Activated CD4-positive, CD25-positive, alpha-beta regulatory T cell treated with anti-CD3 and anti-CD28 coated beads, Interleukin-2, amount 50 U/mL, for 72 hours (primary cell): ENCODE measurements around the gene PKHD1.
A peak's percentile ranks its signal among the peaks of the same experiment; 100 is the strongest.
"Not testable (repeated sequence)": the region's sequence is repeated elsewhere in the genome, so short reads cannot be mapped to it uniquely, and the experiment has no call there.

Experiments used
- DNase-seq: peaks from one replicate; pipeline ENCODE4 v3.0.0; 2021

Gene PKHD1

DNA sequence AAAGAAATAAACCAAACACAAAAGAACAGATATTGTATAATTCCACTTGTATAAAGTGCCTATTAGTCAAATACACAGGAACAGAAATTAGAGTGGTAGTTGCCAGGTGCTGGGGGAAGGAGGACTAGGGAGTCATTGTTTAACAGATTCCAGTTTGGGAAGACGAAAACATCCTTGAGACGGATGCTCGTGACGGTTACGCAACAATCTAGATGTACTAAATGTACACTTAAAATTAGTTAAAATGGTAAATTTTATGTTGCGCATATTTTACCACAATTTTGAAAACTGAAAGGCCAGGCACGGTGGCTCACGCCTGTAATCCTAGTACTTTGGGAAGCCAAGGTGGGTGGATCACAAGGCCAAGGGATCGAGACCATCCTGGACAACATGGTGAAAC lies 111.0 kb downstream of the PKHD1 start:
- DNase-seq: no peak

DNA sequence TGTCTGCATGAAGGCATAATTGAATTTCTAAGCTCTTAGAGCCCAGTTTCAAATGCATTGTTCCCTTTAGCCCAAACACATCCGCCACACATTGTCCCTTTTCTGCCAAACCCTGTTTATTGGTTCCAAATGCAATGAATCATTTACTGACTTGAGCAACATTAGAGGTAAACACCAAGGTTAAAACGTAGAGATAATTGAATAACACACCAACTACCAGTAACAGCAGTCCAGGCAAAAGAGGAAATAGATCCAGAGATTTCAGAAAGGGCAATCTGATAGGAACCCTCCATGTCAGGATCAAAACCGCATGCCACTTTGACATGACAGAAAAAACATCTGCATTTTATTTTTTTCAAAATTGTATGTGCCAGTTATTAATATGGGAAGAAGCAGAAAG lies 114.8 kb downstream of the PKHD1 start:
- DNase-seq: no peak

DNA sequence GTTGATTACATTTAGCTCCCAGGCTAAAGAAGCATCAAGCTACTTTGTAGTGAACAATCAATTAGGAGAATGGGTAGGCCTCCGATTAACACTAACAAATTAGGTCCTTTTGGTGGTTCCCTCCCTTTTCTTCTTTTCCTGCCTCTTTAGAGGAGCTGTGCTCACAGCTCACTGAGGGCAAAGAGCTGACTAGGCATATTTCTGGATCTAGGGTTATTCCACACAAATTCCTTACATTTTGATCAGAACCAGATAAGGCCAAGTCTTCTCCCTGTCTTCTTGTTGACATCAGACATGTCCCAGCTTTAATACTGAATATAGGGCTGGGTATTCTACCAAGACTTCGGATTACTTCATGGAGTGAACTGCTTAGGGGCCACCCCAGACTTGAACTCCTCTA lies 119.1 kb downstream of the PKHD1 start:
- no peak for DNase-seq

DNA sequence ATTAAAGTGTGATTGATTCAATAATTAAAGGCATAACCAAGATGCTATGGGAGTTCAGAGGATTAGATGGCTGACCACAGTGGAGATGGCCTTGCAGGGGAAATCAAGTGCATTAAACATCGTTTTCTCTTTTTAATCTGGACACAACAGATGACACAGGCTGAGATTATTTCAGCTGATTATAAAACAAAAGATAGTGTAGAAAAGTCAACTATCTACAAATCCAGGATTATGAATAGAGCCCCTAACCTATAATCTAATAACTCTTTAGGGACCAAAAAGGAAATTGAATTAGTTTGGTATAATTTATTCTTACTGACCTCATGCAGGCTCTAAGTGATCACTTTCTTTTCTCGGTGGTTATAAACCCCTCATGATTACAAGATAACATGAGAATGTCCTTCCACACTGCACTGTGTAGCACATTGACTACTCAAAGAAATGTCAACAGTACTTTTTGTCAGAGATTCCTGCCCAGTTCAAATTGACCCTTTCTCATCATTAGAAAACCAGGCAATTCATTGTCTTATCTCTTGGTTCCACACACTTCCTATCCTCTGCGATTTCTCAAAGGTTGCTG lies 122.1 kb downstream of the PKHD1 start:
- DNase-seq: no peak

DNA sequence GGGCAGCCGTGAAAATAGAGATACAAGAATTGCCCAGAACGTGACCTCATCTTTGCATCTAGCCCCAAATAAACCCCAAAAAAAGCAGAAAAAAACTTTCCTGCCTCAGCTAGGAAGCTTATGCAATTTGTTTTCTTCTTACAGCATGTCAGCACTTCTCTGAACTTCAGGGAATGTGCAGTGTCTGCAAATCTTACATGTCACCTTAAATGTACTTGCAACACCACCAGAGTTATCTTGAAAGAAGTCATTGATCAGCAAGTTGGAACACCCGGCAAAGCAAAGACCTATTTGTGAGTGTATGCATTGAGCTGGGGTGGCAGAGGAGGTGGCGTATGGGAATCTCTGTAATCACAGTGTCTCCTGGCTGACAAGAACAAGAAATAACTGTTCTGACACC lies 123.4 kb downstream of the PKHD1 start:
- DNase-seq: no peak

DNA sequence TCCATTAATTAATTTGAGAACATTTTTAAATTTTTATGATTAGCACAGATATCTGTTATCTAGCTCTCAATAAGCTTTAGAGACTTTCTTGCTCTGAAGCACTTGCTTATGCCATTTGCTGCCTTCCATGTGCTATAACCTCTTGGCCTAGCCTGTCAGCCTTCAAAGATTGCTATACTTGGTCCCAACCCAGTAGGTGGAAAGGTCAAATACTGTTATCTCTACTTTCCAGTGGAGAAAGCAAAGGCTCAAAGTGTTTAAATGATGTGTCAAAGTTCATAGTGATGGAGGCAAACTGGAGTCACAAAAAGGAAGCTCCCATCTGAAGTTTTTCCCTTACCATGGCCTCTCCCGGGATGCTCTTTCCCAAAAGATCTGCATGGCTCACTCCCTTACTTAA lies 125.1 kb downstream of the PKHD1 start:
- no peak for DNase-seq

DNA sequence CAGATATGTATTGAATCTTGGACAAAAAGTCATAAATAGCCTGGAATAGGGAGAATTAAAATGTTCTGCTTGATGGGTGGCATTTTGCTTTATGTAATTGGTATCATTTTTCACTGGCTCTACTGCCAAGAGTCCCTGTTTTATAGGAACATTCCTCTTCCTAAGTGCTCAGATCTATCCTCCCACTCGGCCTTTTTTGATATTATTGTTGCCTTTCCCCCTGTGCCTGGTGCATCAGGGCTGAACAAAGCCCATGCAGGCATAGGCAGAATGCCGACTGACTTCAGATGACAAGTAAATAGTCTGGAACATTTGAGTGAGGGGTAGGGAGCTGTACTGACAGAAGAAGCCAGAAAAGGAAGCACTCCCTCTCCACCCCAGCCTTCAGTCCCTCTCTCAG lies 127.0 kb downstream of the PKHD1 start:
- no peak for DNase-seq

DNA sequence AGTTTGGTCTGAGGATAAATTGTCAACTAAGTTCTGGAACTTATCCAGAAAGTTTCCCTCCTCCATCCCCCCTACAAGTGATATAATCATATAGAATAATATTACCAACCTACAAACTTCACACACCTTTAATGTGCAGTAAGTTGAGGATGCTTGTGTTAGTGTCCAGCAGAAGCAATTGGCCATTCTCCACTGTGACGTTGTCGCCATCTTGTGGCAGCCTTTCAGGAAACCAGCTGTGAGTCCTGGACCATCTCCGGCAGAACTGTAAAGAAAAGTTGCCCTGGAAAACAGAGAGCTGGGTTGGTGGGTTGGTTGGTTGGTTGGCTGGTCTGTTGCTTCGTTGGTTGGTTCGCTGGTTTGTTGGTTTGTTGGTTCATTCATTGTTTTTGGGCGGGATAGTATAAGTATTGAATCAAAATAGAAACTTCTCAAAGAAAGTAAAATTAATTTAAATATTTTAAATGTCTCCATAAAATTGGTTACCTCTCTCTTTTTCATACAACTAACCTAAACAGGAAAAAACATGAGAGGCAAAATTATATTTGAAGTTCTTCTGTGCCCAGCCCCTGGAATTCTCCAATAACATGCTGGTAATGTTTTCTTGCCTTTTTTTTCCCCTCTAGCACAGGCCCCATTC lies 127.5 kb downstream of the PKHD1 start:
- DNase-seq: peak; percentile 37

DNA sequence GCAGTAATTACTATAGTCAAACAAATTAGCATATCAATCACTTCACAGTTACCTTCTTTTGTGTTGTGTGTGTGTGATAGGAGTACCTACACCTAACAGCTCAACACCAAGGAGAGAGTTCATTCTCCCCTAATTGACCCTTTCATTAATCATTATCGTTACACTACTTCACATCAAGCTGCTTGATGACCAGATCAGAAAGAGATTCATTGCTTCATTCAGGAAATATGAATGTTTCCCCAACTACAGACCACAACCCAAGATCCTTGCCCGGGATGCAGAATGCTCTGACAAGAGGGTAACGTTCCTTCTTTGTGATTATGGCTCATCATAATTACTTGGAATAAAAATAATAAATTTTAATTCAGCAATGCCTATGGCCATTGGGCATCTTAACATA lies 132.7 kb downstream of the PKHD1 start:
- no peak for DNase-seq

DNA sequence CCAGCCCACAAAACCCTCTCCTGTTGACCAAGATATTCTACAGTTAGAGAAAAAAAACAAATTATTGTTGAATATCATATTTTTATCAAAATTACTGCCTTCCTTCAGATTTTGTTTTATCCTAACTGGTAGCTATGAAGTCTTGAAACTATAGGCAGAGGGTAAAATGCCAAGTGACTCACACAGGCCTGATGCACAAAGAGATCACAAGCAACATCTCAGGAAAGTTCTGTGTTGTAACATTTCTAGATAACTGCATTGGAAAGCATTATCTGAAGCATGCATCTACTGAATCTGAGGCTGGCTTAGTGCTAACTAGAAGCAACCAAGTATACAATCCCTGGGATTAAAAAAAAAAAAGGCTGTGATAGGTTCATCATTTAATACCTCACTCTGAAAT lies 134.2 kb downstream of the PKHD1 start:
- DNase-seq: no peak

DNA sequence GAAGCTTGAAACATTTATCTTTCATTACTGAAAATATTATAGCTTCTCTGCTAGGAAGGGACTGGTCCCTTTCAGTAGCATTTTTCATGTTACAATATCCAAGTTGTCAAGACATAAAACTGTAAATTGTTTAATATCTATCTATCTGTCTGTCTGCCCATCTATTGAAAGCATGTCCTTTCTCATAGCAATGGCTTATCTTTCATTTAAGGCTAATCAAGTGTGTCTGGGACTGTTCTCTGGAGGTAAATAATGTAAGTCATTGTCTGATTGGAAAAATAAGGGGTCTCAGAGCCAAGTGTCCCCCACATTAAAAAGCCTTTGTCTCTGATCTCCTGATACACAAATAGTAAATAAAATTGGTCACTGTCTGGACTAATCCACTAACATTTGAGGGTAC lies 135.5 kb downstream of the PKHD1 start:
- DNase-seq: no peak

DNA sequence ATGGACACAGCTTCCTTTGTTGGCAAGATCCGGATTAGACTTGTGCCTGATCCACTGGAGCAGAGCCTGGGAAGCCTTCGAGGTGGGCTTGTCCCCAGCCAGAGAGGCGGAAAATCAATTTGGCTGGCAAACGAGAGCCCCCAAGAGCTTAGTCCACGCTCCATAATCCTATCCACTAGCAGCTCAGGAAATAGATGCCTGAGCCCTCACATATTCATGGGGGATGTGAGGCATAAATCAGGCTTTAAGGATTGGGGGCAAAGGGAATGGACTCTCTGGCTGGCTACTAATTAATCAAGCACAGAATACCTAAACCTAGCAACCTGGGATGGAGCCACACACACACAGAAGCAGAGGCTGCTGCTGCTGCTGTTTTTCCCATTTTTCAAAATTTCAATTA lies 137.9 kb downstream of the PKHD1 start:
- no peak for DNase-seq

DNA sequence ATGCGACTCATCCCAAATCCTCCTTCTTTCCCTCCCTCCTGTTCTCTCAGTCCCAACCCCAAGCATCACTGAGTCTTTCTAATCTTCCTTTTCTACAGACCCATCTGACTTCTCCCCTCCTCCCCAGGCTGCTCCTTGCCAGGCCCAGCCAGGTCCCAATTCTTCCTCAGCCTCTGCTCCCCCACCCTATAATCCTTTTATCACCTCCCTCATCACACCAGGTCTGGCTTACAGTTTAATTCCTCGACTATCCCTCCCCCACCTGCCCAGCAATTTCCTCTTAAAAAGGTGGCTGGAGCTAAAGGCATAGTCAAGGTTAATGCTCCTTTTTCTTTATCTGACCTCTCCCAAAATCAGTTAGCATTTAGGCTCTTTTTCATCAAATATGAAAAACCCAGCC lies 147.7 kb downstream of the PKHD1 start:
- not testable (repeated sequence) for DNase-seq

DNA sequence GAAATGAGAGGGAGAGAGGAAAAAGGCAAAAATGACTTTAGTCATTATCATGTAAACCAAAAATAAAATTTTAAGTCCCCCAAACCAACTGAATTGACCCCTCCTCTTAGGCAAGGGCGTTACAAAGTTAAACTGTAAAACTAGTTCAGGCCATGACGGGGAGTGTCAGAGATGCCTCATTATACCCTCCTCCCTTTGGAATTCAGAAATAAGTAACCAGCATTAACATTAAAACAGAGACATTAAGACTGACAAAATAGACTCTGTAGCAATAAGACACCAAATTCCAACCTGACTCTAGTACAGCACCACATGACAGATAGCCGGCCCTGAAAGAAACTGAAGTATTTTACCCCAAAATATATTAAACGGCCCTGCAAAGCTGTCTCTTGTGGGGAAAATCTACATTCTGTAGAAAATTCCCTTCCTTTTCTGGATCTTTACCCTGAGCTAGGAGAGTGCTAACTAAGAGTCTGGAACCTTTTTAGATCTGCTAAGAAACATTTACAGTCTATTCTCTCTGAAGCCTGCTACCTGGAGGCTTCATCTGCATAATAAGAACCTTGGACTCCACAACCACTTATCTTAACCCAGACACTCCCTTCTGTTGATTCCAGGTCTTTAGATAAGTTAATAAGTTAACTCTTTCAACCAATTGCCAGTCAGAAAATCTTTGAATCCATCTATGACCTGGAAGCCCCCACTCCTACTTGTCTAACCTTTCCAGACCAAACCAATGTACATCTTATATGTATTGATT lies 150.7 kb downstream of the PKHD1 start:
- DNase-seq: no peak

DNA sequence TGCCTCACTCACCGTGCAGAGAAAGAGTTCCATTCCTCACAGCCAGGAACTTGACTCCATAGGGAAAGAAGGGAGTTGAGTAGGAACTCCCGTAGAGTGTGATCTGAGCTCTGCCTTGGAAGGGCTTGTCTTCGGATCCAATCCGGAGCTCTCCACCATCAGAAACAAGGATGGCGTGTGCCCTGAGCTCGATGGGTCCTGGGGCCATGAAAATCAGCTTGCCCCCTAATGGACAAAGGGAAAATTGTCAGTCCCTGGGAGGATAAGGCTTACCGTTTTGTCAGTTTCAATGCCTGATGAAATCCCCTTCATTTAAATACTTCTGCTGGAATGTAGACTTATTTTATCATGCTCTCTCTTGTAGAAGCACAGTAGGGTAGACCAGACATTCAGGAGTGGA lies 153.3 kb downstream of the PKHD1 start:
- DNase-seq: no peak

DNA sequence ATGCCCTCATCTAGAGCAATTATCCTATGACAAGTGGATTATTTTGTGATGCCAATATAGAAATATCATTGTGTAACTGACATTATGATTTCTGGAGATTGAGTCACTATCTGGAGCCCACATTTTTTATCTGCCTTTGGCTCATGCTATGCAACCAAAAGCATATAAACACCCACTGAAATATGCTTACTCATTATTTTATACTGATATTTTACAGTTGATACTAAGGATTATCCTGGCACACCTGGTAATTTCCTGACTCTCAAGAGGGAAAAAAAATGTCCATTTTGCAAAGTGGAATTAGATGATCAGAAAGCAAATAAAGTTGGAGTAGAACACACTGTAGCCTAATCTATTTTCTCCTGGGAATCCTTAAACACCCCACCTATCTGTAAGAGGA lies 154.5 kb downstream of the PKHD1 start:
- DNase-seq: no peak

DNA sequence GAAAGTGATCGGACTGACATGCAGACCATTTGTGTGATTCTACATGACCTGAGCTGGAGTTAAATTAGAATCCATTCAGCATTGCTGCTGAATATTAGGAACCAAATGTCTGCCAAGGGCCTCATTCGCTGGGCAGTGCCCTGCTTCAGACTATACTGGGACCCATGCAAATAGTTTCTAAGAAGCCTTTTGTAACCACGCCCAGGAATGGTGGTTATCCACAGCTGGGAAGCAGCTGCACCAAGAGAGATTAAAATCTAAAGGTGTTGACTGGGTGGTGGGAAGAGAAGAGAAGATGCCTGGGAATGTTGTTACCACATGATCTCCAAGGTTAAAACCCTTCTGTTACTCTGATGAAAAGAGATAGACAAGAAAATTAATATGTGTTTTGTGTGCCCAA lies 156.8 kb downstream of the PKHD1 start:
- no peak for DNase-seq

DNA sequence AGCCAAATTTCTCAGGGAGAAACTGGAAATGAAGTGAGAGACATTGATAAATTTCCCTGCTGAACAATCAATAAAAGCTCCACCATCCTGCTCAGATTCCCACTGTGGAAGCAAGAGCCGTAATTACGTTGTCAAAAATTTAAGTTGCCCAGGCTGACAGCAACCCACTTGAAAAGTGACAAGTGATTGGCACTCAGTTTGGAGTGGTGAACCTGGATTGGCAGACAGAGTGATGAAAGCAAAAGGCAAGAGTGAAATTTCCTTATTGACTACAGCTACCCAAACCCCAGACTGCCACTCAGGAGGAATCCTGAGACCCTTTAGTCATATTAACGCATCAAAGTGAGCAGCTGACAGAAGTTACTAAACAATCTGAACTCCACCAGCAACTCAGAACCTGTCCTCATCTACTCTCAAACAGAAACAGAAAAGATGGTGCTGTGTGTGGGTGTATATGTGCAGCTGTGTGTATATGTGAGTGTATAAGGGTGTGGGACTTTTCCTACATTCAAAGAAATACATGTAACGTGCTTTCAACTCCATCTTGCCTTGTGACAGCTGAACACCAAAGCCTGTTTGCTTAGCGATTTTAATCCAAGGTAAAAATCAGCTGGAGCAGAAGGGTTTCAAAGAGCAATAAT lies 157.4 kb downstream of the PKHD1 start:
- DNase-seq: no peak

DNA sequence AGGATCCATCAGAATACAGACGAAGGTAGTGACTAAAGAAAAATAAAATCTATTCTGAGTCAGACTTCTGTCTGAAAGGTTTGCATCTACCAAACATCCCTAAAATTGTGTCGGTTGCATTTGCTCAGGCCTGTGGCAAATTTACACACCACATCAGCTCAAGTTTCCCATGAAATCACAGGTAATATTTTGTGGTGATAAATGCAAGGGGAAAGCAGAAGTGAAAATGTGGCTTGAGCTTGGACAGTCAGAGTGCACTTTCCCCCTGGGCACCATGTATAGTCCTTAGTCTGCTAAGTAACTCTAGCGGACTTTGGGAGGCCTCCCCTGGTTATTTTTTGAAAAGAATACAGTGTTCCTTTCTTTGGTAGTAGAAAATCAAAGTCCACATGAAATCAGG lies 159.1 kb downstream of the PKHD1 start:
- DNase-seq: no peak

DNA sequence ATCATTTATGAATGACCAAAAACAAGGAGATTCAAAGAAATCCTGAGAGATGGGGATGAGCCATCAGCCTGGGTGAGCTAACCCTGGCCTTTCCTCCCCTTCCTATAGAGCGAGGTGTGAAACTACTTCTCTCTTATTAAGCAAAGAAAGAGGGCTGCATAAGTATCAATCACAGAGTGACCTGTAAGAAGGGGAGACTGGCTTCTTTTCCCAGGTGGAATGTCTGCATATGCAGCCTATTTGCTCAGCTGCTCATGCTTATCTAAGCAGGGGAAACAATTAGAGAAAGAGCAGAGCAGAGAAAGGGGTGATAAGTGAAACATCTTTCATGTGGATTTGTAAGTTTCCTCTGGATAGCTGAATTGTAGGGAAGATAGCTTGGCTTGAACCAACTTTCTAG lies 160.0 kb downstream of the PKHD1 start:
- no peak for DNase-seq

DNA sequence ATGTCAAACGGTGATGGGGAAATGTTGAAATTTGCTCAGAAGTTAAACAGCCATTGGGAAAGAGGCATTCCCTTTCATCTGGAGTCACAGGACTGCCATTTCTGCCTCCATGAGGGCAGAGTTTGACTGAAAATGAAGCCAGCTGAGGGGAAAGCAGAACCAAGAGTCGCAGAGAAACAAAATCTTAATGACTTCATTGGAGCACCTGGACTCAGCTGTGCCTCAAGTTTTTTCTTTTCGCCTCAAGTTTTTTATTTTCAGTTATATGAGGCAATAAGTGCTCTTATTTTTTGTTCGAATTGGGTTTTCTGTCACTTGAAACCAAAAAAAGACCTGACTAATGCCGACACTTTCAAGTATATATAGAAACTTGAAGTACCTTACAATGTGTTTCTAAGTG lies 161.3 kb downstream of the PKHD1 start:
- no peak for DNase-seq

DNA sequence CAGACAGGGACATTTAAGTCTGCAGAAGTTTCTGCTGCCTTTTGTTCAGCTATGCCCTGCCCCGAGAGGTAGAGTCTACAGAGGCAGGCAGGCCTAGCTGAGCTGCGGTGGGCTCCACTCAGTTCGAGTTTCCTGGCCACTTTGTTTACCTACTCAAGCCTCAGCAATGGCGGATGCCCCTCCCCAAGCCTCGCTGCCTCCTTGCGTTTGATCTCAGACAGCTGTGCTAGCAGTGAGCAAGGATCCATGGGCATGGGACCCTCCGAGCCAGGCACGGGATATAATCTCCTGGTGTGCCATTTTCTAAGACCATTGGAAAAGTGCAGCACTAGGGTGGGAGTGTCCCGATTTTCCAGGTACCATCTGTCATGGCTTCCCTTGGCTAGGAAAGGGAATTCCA lies 164.9 kb downstream of the PKHD1 start:
- DNase-seq: not testable (repeated sequence)

DNA sequence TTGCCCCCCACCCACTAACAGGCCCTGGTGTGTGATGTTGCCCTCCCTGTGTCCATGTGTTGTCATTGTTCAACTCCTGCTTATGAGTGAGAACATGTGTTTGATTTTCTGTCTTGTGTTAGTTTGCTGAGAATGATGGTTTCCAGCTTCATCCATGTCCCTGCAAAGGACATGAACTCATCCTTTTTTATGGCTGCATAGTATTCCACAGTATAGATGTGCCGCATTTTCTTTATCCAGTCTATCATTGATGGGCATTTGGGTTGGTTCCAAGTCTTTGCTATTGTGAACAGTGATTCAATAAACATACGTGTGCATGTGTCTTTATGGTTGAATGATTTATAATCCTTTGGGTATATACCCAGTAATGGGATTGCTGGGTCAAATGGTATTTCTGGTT lies 169.1 kb downstream of the PKHD1 start:
- DNase-seq: not testable (repeated sequence)

DNA sequence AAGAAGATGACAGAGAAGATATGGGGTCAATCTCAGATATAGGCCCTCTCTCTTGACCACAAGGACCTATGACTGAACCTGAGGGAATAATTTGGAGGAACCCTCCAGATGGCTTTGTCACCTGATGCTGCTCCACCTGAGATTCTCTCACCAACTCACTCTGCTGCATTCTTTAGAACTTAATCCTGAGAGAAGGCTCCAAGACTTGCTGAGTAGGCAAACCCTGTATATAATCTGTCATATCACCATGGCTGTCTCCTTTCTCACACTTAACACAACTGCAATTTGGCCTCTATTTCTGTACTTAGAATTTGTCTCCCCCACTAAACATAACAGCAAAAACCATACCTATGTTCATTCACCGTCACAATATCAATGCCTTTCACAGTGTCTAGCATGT lies 172.3 kb downstream of the PKHD1 start:
- no peak for DNase-seq
